Mesenchymal stem cell (in vitro differentiated cells and primary cell): Measurements from ENCODE around the gene ATG4B.

Source experiments
- DNase-seq: peaks from one replicate; pipeline ENCODE4 v3.0.0-alpha.2; 2013
- H2AFZ ChIP-seq: one replicate; pipeline ENCODE4 v1.6.1; 2013; ENCODE audit warnings: low read depth, mild to moderate bottlenecking, control low read depth, inconsistent platforms, low read length, moderate library complexity
- H2AK5ac ChIP-seq: 2 replicates; pipeline ENCODE4 v1.6.1; 2013; ENCODE audit warnings: low read length, moderate library complexity, mild to moderate bottlenecking, inconsistent platforms; ENCODE audit not compliant: severe bottlenecking
- H2BK120ac ChIP-seq: one replicate; pipeline ENCODE4 v1.6.1; 2013; ENCODE audit warnings: low read depth, mild to moderate bottlenecking, inconsistent platforms, low read length, moderate library complexity
- H2BK12ac ChIP-seq, 2 experiments: one replicate each; pipeline ENCODE4 v1.6.1; 2013; ENCODE audit warnings: inconsistent platforms in 2 of 2, low read length in 2 of 2, mild to moderate bottlenecking in 2 of 2, moderate library complexity in 2 of 2, control low read depth in 1 of 2
- H2BK15ac ChIP-seq: one replicate; pipeline ENCODE4 v1.6.1; 2013; ENCODE audit warnings: mild to moderate bottlenecking, low read depth, inconsistent platforms; ENCODE audit not compliant: poor library complexity, severe bottlenecking
- H2BK5ac ChIP-seq: 2 replicates; pipeline ENCODE4 v1.6.1; 2013; ENCODE audit warnings: low read depth, mild to moderate bottlenecking, low read length, control low read depth, inconsistent platforms; ENCODE audit not compliant: poor library complexity, severe bottlenecking
- H3K14ac ChIP-seq, 2 experiments: one replicate each; pipeline ENCODE4 v1.6.1; 2013; ENCODE audit warnings: inconsistent platforms in 2 of 2, low read length in 2 of 2, control low read depth in 1 of 2, mild to moderate bottlenecking in 1 of 2, moderate library complexity in 1 of 2
- H3K18ac ChIP-seq, 2 experiments: one replicate each; pipeline ENCODE4 v1.6.1; 2013; ENCODE audit warnings: inconsistent platforms in 2 of 2, low read length in 2 of 2, control low read depth in 1 of 2, low read depth in 1 of 2, mild to moderate bottlenecking in 1 of 2
- H3K23ac ChIP-seq, 2 experiments: one replicate each; pipeline ENCODE4 v1.6.1; 2013; ENCODE audit warnings: inconsistent platforms in 2 of 2, low read length in 2 of 2, mild to moderate bottlenecking in 2 of 2, moderate library complexity in 2 of 2, control low read depth in 1 of 2
- H3K27ac ChIP-seq: 2 replicates; pipeline ENCODE4 v1.5.1; 2013; ENCODE audit warnings: mild to moderate bottlenecking, moderate library complexity, low read length, control low read depth, inconsistent platforms; ENCODE audit not compliant: poor library complexity, severe bottlenecking
- H3K27me3 ChIP-seq, 2 experiments: 2 replicates each; pipeline versions ENCODE4 v1.6.1 to v1.7.0; 2013; ENCODE audit warnings: low read length in 2 of 2, mild to moderate bottlenecking in 2 of 2, moderate library complexity in 2 of 2, control low read depth in 1 of 2, inconsistent platforms in 1 of 2; ENCODE audit not compliant: control insufficient read depth in 1 of 2, insufficient read depth in 1 of 2
- H3K36me3 ChIP-seq, 2 experiments: 2 replicates each; pipeline versions ENCODE4 v1.6.1 to v1.7.0; 2013; ENCODE audit warnings: low read length in 2 of 2, control low read depth in 1 of 2, inconsistent platforms in 1 of 2, low read depth in 1 of 2, mild to moderate bottlenecking in 1 of 2; ENCODE audit not compliant: insufficient read depth in 2 of 2, control insufficient read depth in 1 of 2
- H3K4ac ChIP-seq, 2 experiments: one replicate each; pipeline ENCODE4 v1.6.1; 2013; ENCODE audit warnings: inconsistent platforms in 2 of 2, low read length in 2 of 2, mild to moderate bottlenecking in 2 of 2, moderate library complexity in 2 of 2, control low read depth in 1 of 2, low read depth in 1 of 2
- H3K4me1 ChIP-seq: 2 replicates; pipeline ENCODE4 v1.6.1; 2013; ENCODE audit warnings: low read depth, low read length, control low read depth; ENCODE audit not compliant: control insufficient read depth, insufficient read depth
- H3K4me2 ChIP-seq: 2 replicates; pipeline ENCODE4 v1.6.1; 2013; ENCODE audit warnings: low read length, mild to moderate bottlenecking, inconsistent platforms; ENCODE audit not compliant: poor library complexity, severe bottlenecking
- H3K4me3 ChIP-seq, 2 experiments: 2 replicates each; pipeline versions ENCODE4 v1.5.1 to v1.7.0; 2013; ENCODE audit warnings: low read length in 2 of 2, mild to moderate bottlenecking in 2 of 2, control low read depth in 1 of 2, low read depth in 1 of 2; ENCODE audit not compliant: insufficient read depth in 1 of 2
- H3K79me1 ChIP-seq: replicated peaks from 2 replicates; pipeline ENCODE4 v1.6.1; 2013; ENCODE audit warnings: mild to moderate bottlenecking, control low read depth, low read length, inconsistent platforms; ENCODE audit not compliant: poor library complexity, severe bottlenecking
- H3K9ac ChIP-seq: 2 replicates; pipeline ENCODE4 v1.7.0; 2013; ENCODE audit warnings: mild to moderate bottlenecking, low read length, moderate library complexity
- H3K9me3 ChIP-seq: 2 replicates; pipeline ENCODE4 v1.7.0; 2013; ENCODE audit warnings: mild to moderate bottlenecking, low read length; ENCODE audit not compliant: control insufficient read depth
- H4K8ac ChIP-seq: one replicate; pipeline ENCODE4 v1.6.1; 2013; ENCODE audit warnings: inconsistent platforms, mild to moderate bottlenecking, low read length, moderate library complexity
- H4K91ac ChIP-seq: one replicate; pipeline ENCODE4 v1.6.1; 2013; ENCODE audit warnings: mild to moderate bottlenecking, low read length, inconsistent platforms
- WGBS: methylation state at CpG from one replicate; pipeline ENCODE4 v1.1.7; 2013; ENCODE audit warnings: mixed read lengths; 5-methylcytosine and 5-hydroxymethylcytosine counted together

ATG4B gene

GRCh38 chr2:241592126-241592845 lies 45.2 kb upstream of the ATG4B start:
- WGBS, result 95% methylated on average over 18 of the region's 18 CpGs
- Histone ChIP-seq H3K9me3 (peaks cover 23% of the 10 kb centered on the region), H3K4me2 (no peak overlapping the region), H4K8ac (no peak overlapping the region), H3K23ac (no peak overlapping the region), H2AFZ (no peak overlapping the region), H3K18ac (no peak overlapping the region), H2AK5ac (no peak overlapping the region), H3K9ac (no peak overlapping the region), H3K4me1 (no peaks in the 10 kb centered on the region), H3K27me3 (no peaks in the 10 kb centered on the region), H2BK120ac (no peak overlapping the region), H3K27ac (no peak overlapping the region), H3K4ac (no peak overlapping the region), H2BK15ac (no peak overlapping the region), H3K36me3 (peaks cover 48 to 60% of the 10 kb centered on the region in 2 experiments), H3K4me3 (no peak overlapping the region), H3K14ac (no peak overlapping the region), H2BK5ac (no peak overlapping the region), H2BK12ac (no peak overlapping the region), H3K79me1 (peaks cover 23% of the 10 kb centered on the region), H4K91ac (no peak overlapping the region)
- no peak for DNase-seq

- Histone ChIP-seq H2BK12ac (no peak overlapping the region), H2BK5ac (no peak overlapping the region), H2BK15ac (no peak overlapping the region), H3K4me1 (no peaks in the 10 kb centered on the region), H3K27ac (no peak overlapping the region), H3K4me3 (no peak overlapping the region), H3K4ac (no peak overlapping the region), H4K8ac (no peak overlapping the region), H2BK120ac (no peak overlapping the region), H4K91ac (peak overlapping the region; percentile 67), H3K27me3 (no peaks in the 10 kb centered on the region), H3K14ac (no peak overlapping the region), H2AFZ (no peak overlapping the region), H3K4me2 (no peak overlapping the region), H3K79me1 (peaks cover 28% of the 10 kb centered on the region), H3K36me3 (peaks cover 51 to 61% of the 10 kb centered on the region in 2 experiments), H2AK5ac (no peak overlapping the region), H3K18ac (no peak overlapping the region), H3K23ac (no peak overlapping the region), H3K9me3 (peaks cover 14% of the 10 kb centered on the region), H3K9ac (no peak overlapping the region)
- no peak for DNase-seq
- 98% methylated on average over 15 of the region's 16 CpGs for WGBS
These were observed 44.2 kb upstream of the ATG4B start for GRCh38 chr2:241593271-241593670.

GRCh38 chr2:241595600-241596140 lies 41.8 kb upstream of the ATG4B start:
- Histone ChIP-seq H3K14ac (no peak overlapping the region), H3K9ac (no peak overlapping the region), H2AFZ (no peak overlapping the region), H2BK120ac (no peak overlapping the region), H3K4ac (no peak overlapping the region), H3K27ac (no peak overlapping the region), H3K27me3 (no peaks in the 10 kb centered on the region), H3K23ac (no peak overlapping the region), H2BK12ac (no peak overlapping the region), H3K4me2 (no peak overlapping the region), H3K4me3 (no peak overlapping the region), H3K18ac (no peak overlapping the region), H3K9me3 (no peaks in the 10 kb centered on the region), H2BK5ac (no peak overlapping the region), H4K8ac (no peak overlapping the region), H2BK15ac (no peak overlapping the region), H3K36me3 (peaks cover 39 to 65% of the 10 kb centered on the region in 2 experiments), H4K91ac (no peak overlapping the region), H3K4me1 (no peaks in the 10 kb centered on the region), H3K79me1 (peaks cover 24% of the 10 kb centered on the region), H2AK5ac (no peak overlapping the region)
- 94% methylated on average over 14 of the region's 15 CpGs for WGBS
- no peak for DNase-seq

GRCh38 chr2:241597561-241597960 lies 39.9 kb upstream of the ATG4B start:
- Histone ChIP-seq H3K36me3 (peaks cover 44 to 66% of the 10 kb centered on the region in 2 experiments), H3K4ac (no peak overlapping the region), H3K27me3 (no peaks in the 10 kb centered on the region), H4K8ac (no peak overlapping the region), H2AFZ (no peak overlapping the region), H3K4me3 (no peak overlapping the region), H2BK15ac (no peak overlapping the region), H3K14ac (no peak overlapping the region), H4K91ac (no peak overlapping the region), H3K4me1 (peaks cover 4% of the 10 kb centered on the region), H3K9ac (no peak overlapping the region), H2AK5ac (no peak overlapping the region), H2BK5ac (no peak overlapping the region), H3K23ac (no peak overlapping the region), H3K27ac (no peak overlapping the region), H3K79me1 (peaks cover 20% of the 10 kb centered on the region), H3K18ac (no peak overlapping the region), H3K4me2 (no peak overlapping the region), H2BK120ac (no peak overlapping the region), H3K9me3 (no peaks in the 10 kb centered on the region), H2BK12ac (no peak overlapping the region)
- no peak for DNase-seq
- 99% methylated on average over 5 of the region's 6 CpGs for WGBS
